Measurements from ENCODE around the gene MLLT3. TPM values are rescaled to one million over a fixed set of nuclear protein-coding genes. Genes with fewer than 3 reads are reported as not detected.

Gene MLLT3
- total RNA-seq, 4 donors from 2014 or later, result 29.8 to 51.0 (median 47.1) TPM

DNA sequence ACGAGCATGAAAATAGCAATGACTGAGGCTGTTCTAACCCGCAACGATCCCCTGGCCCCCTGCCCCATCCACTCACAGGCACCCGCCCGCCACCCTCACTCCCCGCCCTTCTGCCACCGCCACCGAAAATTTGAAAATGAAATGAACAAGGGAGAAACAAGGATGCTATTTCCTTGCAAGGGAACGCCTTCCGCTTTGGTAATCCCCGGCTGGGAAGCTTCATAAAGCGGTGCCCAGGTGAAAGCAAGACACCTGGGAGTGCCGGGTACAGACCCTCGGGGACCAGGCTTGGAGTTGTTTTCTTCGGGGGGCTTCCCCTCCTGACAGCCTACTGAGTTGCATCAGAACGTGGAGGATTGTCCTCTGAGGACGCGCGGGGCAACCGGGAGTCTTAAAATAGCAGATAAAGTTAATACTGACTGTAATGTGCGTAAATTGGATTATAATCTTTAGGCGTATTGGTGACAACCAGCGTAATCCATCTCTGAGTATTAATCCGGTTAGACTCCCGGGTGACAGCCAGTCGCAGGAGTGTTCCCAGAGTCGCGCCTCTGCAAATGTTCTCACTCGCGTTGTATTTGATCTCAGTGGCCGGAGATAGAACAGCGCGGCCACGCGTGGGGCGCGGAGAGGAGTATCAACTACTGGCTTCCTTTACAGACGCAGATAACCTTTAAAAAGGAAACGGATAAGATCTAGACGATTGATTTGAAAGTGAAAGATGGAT is 885 bp upstream of the MLLT3 start:
- 0% methylated on average over 40 of the region's 40 CpGs for WGBS, 2 donors
- no peaks in the 10 kb centered on the region for H3K9me3 ChIP-seq
- peaks cover 3 to 9% of the 10 kb centered on the region in 2 donors for H3K4me1 ChIP-seq
- H3K27ac ChIP-seq, result peak overlapping the region; percentile 45 to 95 (median 70)
- DNase-seq, result peak; percentile 50 to 56
- peak overlapping the region; percentile 27 to 98 (median 85) for H3K4me3 ChIP-seq (replicated peaks in 1 of 3)
- H3K27me3 ChIP-seq, result no peaks in the 10 kb centered on the region
- no peak for TF ChIP-seq POLR2A (IDR thresholded peaks at IDR 0.05)
- no peak for TF ChIP-seq CTCF (IDR thresholded peaks at IDR 0.05)
- H3K36me3 ChIP-seq, result no peaks in the 10 kb centered on the region
- intact Hi-C loops (cut with DNase I), result loop anchor here (5.0 to 10.0 kb wide), 2 partner anchors 268 to 319 kb away; no protein-coding TSS in a partner anchor

- 0% methylated on average over 27 to 52 of the region's 82 CpGs for WGBS, 2 donors
- no peaks in the 10 kb centered on the region for H3K27me3 ChIP-seq
- DNase-seq, result peak; percentile 81 to 85
- H3K36me3 ChIP-seq, result no peaks in the 10 kb centered on the region
- H3K4me1 ChIP-seq, result peaks cover 13 to 21% of the 10 kb centered on the region in 2 donors
- no peaks in the 10 kb centered on the region for H3K9me3 ChIP-seq
- TF ChIP-seq CTCF (IDR thresholded peaks at IDR 0.05), result no peak
- no peak for TF ChIP-seq POLR2A (IDR thresholded peaks at IDR 0.05)
- peak overlapping the region; percentile 90 to 97 (median 95) for H3K27ac ChIP-seq
- intact Hi-C loops (cut with DNase I), result loop anchor here (5.0 to 10.0 kb wide), 2 partner anchors 267 to 321 kb away; no protein-coding TSS in a partner anchor
- H3K4me3 ChIP-seq (replicated peaks in 1 of 3), result peak overlapping the region; percentile 85 to 98 (median 95)
Observed at GRCh38 chr9:20621471-20622329, 599 bp downstream of the MLLT3 start.

DNA sequence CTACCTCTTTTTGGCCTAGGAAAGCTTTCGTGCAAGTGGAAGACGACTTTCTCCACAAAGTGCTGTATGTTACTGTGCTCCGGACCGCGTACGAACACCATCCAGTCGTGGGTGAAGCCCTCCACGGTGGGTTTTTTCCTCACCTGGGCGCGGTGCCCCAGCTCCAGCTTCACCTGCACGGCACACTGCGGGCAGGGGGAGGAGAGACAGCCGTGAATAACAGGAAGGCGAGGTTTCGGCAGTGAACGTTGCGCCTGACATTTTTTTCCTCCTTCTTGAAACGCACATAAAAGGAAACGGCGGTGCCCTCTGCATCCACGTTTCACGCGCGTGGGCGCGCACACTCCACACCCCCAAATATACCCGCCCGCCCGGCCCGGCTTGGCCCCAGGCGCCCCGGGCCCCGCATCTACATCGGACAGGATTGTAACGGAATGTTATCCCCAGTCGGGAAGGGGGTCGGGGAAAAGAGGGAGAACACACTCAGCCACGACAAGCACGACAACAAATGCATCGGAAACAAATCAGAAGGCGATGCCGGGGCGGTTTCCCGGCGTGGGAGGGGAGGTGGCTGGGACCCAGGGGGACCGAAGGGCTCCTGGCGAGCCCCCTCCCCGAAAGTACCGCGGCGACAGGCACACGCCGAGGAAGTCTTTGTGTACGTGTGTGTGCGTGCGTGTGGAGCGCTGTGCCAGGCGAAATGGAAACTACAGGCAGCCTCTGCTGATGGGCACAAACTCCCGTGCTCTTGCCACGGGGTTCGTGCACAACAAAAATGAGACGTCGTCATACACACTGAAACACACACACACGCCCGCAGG is 1.4 kb downstream of the MLLT3 start:
- Histone ChIP-seq H3K27me3 (no peaks in the 10 kb centered on the region), H3K27ac (peak overlapping the region; percentile 90 to 97 (median 95)), H3K4me3 (replicated peaks in 1 of 3) (peak overlapping the region; percentile 85 to 98 (median 95)), H3K9me3 (no peaks in the 10 kb centered on the region), H3K36me3 (no peaks in the 10 kb centered on the region), H3K4me1 (peaks cover 16 to 21% of the 10 kb centered on the region in 2 donors)
- WGBS, 2 donors, result 1% methylated on average over 52 to 62 of the region's 65 CpGs
- TF ChIP-seq POLR2A (IDR thresholded peaks at IDR 0.05) (no peak), CTCF (IDR thresholded peaks at IDR 0.05) (no peak)
- intact Hi-C loops (cut with DNase I), result loop anchor here (5.0 to 10.0 kb wide), 2 partner anchors 266 to 321 kb away; no protein-coding TSS in a partner anchor
- DNase-seq, result peak; percentile 51 to 52

- H3K4me3 ChIP-seq (replicated peaks in 1 of 3), result peak overlapping the region in 2 of 3 donors; percentile 8 to 98
- peaks cover 13 to 24% of the 10 kb centered on the region in 2 donors for H3K4me1 ChIP-seq
- peak overlapping the region; percentile 90 to 97 (median 95) for H3K27ac ChIP-seq
- no peaks in the 10 kb centered on the region for H3K9me3 ChIP-seq
- peak; percentile 46 to 61 for DNase-seq
- intact Hi-C loops (cut with DNase I), result loop anchor here (5.0 to 10.0 kb wide), 3 partner anchors 55 to 323 kb away; no protein-coding TSS in a partner anchor
- WGBS, 2 donors, result 27 to 32% methylated on average over 15 of the region's 15 CpGs
- no peaks in the 10 kb centered on the region for H3K36me3 ChIP-seq
- no peaks in the 10 kb centered on the region for H3K27me3 ChIP-seq
- TF ChIP-seq CTCF (IDR thresholded peaks at IDR 0.05) (no peak), POLR2A (IDR thresholded peaks at IDR 0.05) (no peak)
Observed at GRCh38 chr9:20619487-20620200, 2.7 kb downstream of the MLLT3 start.

All from thyroid gland (tissue), 4 donors.